ENCODE data around the gene DNAJC5. TPM values are rescaled to one million over a fixed set of nuclear protein-coding genes. Genes with fewer than 3 reads are reported as not detected.

The DNAJC5 gene
- total RNA-seq, 6 donors from 2014 or later = 44.6 to 66.0 (median 60.7) TPM

DNA sequence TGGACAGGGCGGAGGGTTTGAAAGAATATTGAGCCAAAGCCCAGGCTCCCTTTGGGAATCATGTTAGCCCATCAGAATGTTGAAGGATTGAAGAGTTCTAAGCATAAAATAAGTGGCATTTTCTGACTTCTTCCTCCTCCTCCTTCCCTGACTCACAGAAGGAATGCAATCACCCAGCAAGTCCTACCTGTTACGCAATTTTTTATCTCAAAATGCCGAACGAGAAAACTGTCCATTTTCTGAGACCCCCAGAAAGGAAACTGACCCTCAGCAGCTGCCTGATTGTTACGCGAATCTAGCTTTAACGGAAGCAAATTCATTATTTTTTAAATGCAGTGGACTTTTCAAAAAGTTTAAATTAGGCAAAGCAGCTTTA, 4.7 kb upstream of the DNAJC5 start:
- peaks cover 6 to 65% (median 51%) of the 10 kb centered on the region in 4 donors for H3K36me3 ChIP-seq
- 54 to 78% methylated on average over 7 of the region's 7 CpGs for WGBS, 2 donors
- DNase-seq (no peak), ATAC-seq (ENCODE audit: low FRiP score in 2 of 2) (no peak)
- no peaks in the 10 kb centered on the region for H3K9me3 ChIP-seq
- H3K27ac ChIP-seq = peak overlapping the region in 2 of 4 donors; percentile 39 to 59
- H3K4me1 ChIP-seq = peaks cover 8 to 27% (median 21%) of the 10 kb centered on the region in 4 donors
- no peaks in the 10 kb centered on the region for H3K27me3 ChIP-seq
- no peak overlapping the region for H3K4me3 ChIP-seq
- no peak for TF ChIP-seq EP300 (IDR thresholded peaks at IDR 0.05)
- TF ChIP-seq, protein P1, sequence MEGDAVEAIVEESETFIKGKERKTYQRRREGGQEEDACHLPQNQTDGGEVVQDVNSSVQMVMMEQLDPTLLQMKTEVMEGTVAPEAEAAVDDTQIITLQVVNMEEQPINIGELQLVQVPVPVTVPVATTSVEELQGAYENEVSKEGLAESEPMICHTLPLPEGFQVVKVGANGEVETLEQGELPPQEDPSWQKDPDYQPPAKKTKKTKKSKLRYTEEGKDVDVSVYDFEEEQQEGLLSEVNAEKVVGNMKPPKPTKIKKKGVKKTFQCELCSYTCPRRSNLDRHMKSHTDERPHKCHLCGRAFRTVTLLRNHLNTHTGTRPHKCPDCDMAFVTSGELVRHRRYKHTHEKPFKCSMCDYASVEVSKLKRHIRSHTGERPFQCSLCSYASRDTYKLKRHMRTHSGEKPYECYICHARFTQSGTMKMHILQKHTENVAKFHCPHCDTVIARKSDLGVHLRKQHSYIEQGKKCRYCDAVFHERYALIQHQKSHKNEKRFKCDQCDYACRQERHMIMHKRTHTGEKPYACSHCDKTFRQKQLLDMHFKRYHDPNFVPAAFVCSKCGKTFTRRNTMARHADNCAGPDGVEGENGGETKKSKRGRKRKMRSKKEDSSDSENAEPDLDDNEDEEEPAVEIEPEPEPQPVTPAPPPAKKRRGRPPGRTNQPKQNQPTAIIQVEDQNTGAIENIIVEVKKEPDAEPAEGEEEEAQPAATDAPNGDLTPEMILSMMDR (IDR thresholded peaks at IDR 0.05) = no peak
- TF ChIP-seq POLR2AphosphoS5 (IDR thresholded peaks at IDR 0.05) = no peak
- TF ChIP-seq POLR2A (IDR thresholded peaks at IDR 0.05) = no peak

DNA sequence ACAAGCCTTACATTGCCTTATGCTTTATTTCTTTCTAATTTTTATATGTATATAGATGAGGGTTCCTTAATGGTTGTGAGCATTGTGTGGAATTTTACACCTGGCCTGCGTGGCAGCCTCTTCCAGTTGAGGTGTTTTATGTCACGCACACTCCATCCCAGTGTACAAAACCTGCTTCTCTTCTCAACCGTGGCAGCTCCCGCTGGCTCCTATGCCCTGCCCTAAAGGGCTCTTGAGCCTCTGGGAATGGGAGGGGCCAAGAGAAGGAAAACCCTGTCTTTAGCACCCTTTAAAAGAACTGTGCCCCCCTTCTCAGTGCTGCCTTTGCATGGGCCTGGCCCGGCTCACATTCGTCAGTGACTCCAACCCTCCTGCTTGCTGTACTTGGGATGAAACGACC, 4.3 kb upstream of the DNAJC5 start:
- ATAC-seq (ENCODE audit: low FRiP score in 2 of 2) = peak in 1 of 2 donors; percentile 23
- Histone ChIP-seq H3K4me3 (no peak overlapping the region), H3K27me3 (no peaks in the 10 kb centered on the region), H3K27ac (peak overlapping the region in 2 of 4 donors; percentile 58 to 59), H3K36me3 (peaks cover 6 to 60% (median 47%) of the 10 kb centered on the region in 4 donors), H3K9me3 (no peaks in the 10 kb centered on the region), H3K4me1 (peaks cover 8 to 27% (median 21%) of the 10 kb centered on the region in 4 donors)
- no peak for TF ChIP-seq POLR2AphosphoS5 (IDR thresholded peaks at IDR 0.05)
- no peak for TF ChIP-seq POLR2A (IDR thresholded peaks at IDR 0.05)
- TF ChIP-seq, protein P1 (IDR thresholded peaks at IDR 0.05) = no peak
- TF ChIP-seq EP300 (IDR thresholded peaks at IDR 0.05) = no peak
- WGBS, 2 donors = 68% methylated on average over 6 to 7 of the region's 7 CpGs
- peak in 1 of 2 donors; percentile 54 for DNase-seq

DNA sequence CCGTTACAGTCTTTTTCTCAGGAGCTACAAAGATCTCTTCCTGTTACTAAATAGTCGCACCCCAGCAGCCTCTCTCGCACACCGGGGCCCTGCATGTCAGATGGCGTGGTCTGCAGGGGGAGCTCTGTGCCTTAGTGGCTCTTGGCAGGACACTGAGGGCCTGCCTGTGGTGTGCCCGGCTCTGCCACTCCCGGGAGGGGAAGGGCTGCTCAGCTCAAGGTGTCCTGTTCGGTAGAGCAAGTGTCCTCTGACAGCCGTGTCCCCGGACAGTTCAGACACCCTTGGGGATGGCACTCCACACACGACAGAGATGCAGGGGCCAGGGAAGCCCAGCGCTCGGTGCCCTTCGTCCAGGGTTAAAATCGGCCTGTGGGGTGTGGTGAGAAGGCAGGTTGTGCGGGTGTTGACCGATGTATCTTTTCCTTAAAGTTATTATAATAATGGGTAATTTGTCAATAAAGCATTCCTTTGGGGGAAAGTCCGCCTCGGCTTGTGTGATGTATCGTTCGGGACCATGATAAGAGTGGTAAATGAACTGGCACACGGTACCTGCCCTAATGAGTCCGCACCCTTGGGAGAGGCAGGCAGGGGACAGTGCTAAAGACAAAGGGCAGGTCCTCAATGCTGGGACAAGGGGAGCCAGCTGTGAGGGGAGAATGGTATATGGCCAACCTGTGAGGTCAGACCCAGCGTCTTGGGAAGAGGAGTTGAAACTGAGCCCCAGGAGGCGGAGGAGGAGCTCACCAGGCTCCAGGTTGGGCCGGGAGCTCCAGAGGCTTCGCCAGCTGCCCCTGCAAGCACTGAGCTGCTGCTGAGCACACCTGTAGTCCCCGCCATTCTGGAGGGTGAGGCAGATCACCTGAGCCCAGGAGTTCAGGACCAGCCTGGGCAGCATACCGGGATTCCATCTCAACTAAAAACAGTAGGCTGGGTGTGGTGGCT, 3.6 kb upstream of the DNAJC5 start:
- no peaks in the 10 kb centered on the region for H3K9me3 ChIP-seq
- no peak for TF ChIP-seq POLR2A (IDR thresholded peaks at IDR 0.05)
- TF ChIP-seq EP300 (IDR thresholded peaks at IDR 0.05) = no peak
- TF ChIP-seq POLR2AphosphoS5 (IDR thresholded peaks at IDR 0.05) = no peak
- TF ChIP-seq, protein P1 (IDR thresholded peaks at IDR 0.05) = peak in 1 of 6 experiments; percentile 6
- DNase-seq (peak in 1 of 2 donors; percentile 47), ATAC-seq (ENCODE audit: low FRiP score in 2 of 2) (no peak)
- H3K27me3 ChIP-seq = no peaks in the 10 kb centered on the region
- peaks cover 12 to 34% (median 28%) of the 10 kb centered on the region in 4 donors for H3K4me1 ChIP-seq
- peaks cover 6 to 55% (median 44%) of the 10 kb centered on the region in 4 donors for H3K36me3 ChIP-seq
- no peak overlapping the region for H3K4me3 ChIP-seq
- H3K27ac ChIP-seq = peak overlapping the region in 2 of 4 donors; percentile 58 to 59
- WGBS, 2 donors = 81 to 96% methylated on average over 19 to 25 of the region's 29 CpGs

DNA sequence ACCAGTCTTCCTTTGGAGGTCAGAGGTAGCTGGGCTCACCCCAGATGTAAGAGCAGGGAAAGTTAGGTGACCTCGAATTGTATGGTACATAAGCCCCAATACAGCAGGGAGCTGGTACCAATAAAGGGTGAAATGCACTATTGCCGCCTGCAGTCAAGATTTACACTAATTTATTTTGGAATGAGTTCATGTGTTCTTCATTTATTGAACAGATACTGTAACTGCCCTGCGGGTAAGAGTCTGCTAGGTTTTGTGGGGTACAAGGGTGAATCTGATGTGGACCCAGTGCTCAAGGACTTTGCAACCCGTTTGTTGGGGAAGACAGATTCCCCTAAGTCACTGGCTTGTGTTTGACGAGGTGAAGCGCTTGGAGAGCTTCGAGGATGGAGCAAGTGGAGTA, 2.5 kb upstream of the DNAJC5 start:
- H3K4me3 ChIP-seq = no peak overlapping the region
- no peaks in the 10 kb centered on the region for H3K27me3 ChIP-seq
- peaks cover 5 to 45% (median 34%) of the 10 kb centered on the region in 4 donors for H3K36me3 ChIP-seq
- peaks cover 22 to 45% (median 38%) of the 10 kb centered on the region in 4 donors for H3K4me1 ChIP-seq
- ATAC-seq (ENCODE audit: low FRiP score in 2 of 2) (no peak), DNase-seq (no peak)
- 88 to 93% methylated on average over 7 of the region's 7 CpGs for WGBS, 2 donors
- no peak overlapping the region for H3K27ac ChIP-seq
- TF ChIP-seq EP300 (IDR thresholded peaks at IDR 0.05) = no peak
- TF ChIP-seq, protein P1 (IDR thresholded peaks at IDR 0.05) = no peak
- TF ChIP-seq POLR2A (IDR thresholded peaks at IDR 0.05) = no peak
- no peak for TF ChIP-seq POLR2AphosphoS5 (IDR thresholded peaks at IDR 0.05)
- no peaks in the 10 kb centered on the region for H3K9me3 ChIP-seq

Data from upper lobe of left lung (tissue), 6 donors.